BJ (cell line): ENCODE data around the gene DIS3L2. TPM values are rescaled to one million over a fixed set of nuclear protein-coding genes. Genes with fewer than 3 reads are reported as not detected.

Experiments used
- CTCF ChIA-PET: fragments of 350-600 bp; formaldehyde crosslinking; extraction: SDS; loops from one replicate; lab custom pipeline; 2021; ENCODE audit warnings: antibody characterized with exemption, inconsistent platforms; lab: Yijun Ruan, JAX
- POLR2A ChIA-PET: fragments of 300-600 bp; sonication (Branson Sonifier 250); formaldehyde crosslinking; extraction: SDS; loops from one replicate; lab custom pipeline; 2021; ENCODE audit warnings: antibody characterized with exemption; lab: Charles Lee
- DNase-seq: peaks from one replicate; pipeline ENCODE4 v3.0.0-alpha.2; 2011; ENCODE audit warnings: low read depth
- H3K27me3 ChIP-seq: 2 replicates; pipeline ENCODE4 v1.6.0; 2011; ENCODE audit warnings: low read length; ENCODE audit not compliant: control insufficient read depth, insufficient read depth
- H3K36me3 ChIP-seq: 2 replicates; pipeline ENCODE4 v1.5.1; 2011; ENCODE audit warnings: low read length; ENCODE audit not compliant: control insufficient read depth, insufficient read depth
- H3K4me3 ChIP-seq: 2 replicates; pipeline ENCODE4 v1.5.1; 2011; ENCODE audit warnings: low read depth, mild to moderate bottlenecking, control low read depth, low read length
- polyA plus RNA-seq: library from polyadenylated mRNA; depleted of rRNA; stranded (reverse); fragments of >200 nt; gene quantifications from 2 replicates; pipeline ENCODE4 v1.2.3, GENCODE V29; 2011
- TF ChIP-seq, protein P1 (sequence below): IDR thresholded peaks from 2 replicates; pipeline ENCODE4 v1.5.1; 2011; ENCODE audit warnings: low read depth, mild to moderate bottlenecking, control low read depth, inconsistent platforms, low read length, moderate library complexity; ENCODE audit not compliant: insufficient read depth

Gene DIS3L2
- polyA plus RNA-seq, 1 experiment = 12.4 TPM

DNA sequence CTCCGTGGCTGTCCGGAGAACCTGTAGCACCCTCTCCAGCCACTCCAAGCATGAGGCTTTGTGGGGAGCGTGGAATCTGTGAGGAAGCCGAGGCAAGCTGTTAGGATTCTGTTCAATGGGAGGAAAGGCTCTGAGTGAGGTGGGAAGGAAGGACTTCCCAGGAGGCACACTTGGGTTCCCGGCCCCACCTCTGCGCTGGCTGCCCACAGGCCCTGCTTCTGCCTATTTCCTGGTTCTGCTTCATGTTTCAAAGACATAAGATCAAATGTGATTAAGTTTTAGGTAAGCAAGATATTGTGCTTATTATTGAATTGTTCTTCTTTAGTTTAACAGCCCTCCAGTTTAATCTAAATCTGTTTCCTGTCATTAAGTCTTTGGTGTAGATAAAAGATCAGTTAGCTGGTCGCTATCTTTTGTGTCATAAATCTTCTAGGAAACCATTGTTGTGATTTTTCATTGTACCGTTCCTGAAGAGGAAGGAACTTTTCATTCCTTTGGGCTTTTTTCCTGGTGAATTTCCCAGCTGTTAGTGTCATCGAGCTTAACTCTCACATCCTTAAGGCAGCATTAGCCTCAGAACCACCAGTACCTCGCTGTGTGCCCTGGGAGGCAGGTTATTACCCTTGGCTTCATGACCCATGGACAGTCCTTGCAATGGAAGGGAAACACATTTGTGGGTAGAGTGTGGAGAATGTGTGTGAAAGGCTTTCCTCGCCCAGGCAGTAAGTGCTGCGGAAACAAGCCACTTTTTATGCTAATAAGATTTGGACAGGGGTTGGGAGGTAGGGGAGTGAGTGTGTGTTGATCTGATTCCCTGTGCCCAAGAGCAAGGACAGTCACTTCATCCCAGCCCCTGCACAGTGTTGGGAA lies 355.2 kb downstream of the DIS3L2 start:
- Histone ChIP-seq H3K36me3 (0 out of 2 replicates have a peak, but pooled peaks cover 1% of the 10 kb centered on the region), H3K27me3 (no peaks in the 10 kb centered on the region), H3K4me3 (no peak overlapping the region)
- TF ChIP-seq, protein P1, sequence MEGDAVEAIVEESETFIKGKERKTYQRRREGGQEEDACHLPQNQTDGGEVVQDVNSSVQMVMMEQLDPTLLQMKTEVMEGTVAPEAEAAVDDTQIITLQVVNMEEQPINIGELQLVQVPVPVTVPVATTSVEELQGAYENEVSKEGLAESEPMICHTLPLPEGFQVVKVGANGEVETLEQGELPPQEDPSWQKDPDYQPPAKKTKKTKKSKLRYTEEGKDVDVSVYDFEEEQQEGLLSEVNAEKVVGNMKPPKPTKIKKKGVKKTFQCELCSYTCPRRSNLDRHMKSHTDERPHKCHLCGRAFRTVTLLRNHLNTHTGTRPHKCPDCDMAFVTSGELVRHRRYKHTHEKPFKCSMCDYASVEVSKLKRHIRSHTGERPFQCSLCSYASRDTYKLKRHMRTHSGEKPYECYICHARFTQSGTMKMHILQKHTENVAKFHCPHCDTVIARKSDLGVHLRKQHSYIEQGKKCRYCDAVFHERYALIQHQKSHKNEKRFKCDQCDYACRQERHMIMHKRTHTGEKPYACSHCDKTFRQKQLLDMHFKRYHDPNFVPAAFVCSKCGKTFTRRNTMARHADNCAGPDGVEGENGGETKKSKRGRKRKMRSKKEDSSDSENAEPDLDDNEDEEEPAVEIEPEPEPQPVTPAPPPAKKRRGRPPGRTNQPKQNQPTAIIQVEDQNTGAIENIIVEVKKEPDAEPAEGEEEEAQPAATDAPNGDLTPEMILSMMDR = no peak
- DNase-seq = no peak
- CTCF ChIA-PET = interaction anchor here (1.0 to 3.3 kb wide), 5 partner anchors 10 to 396 kb away, joined by 3 to 12 read pairs (median 3); no protein-coding TSS in a partner anchor
- POLR2A ChIA-PET = no interaction called here

DNA sequence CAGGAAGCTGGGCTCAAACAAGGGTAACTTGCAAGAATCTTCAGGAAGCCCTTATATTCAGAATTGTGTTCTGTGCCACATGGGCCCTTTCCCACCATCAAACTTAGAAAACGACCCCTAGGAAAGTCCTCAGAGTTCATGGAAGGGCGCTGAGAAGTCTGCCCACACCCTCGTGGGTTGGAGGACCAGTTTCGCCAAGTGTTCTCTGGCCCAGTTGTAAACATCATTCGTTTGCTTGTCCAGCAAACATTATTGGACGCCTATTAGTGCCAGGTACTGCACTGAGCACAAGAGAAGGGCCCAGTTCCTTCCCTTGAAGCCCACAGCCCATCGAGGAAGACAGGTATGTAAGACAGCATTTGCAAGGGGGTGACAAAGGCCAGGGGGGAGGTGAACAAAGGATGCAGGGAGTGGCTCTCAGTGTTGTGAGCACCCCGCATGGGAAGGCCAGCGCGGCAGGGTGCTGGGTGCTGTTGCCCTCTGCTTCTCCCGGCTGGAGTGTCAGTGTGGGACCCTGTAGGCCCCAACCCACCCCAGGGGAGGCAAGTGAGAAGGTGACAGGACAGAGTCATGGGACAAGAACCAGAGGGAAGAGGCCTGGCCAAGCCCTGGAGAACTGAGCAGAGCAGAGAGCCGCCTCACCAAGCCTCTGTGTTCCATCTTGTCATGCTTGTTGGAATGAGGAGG lies 356.8 kb downstream of the DIS3L2 start:
- POLR2A ChIA-PET = no interaction called here
- 0 out of 2 replicates have a peak, but pooled peaks cover 1% of the 10 kb centered on the region for H3K36me3 ChIP-seq
- CTCF ChIA-PET = interaction anchor here (1.4 to 3.3 kb wide), 3 partner anchors 8 to 393 kb away, joined by 3 to 12 read pairs (median 10); no protein-coding TSS in a partner anchor
- TF ChIP-seq, protein P1 = no peak
- no peaks in the 10 kb centered on the region for H3K27me3 ChIP-seq
- no peak for DNase-seq
- H3K4me3 ChIP-seq = no peak overlapping the region

DNA sequence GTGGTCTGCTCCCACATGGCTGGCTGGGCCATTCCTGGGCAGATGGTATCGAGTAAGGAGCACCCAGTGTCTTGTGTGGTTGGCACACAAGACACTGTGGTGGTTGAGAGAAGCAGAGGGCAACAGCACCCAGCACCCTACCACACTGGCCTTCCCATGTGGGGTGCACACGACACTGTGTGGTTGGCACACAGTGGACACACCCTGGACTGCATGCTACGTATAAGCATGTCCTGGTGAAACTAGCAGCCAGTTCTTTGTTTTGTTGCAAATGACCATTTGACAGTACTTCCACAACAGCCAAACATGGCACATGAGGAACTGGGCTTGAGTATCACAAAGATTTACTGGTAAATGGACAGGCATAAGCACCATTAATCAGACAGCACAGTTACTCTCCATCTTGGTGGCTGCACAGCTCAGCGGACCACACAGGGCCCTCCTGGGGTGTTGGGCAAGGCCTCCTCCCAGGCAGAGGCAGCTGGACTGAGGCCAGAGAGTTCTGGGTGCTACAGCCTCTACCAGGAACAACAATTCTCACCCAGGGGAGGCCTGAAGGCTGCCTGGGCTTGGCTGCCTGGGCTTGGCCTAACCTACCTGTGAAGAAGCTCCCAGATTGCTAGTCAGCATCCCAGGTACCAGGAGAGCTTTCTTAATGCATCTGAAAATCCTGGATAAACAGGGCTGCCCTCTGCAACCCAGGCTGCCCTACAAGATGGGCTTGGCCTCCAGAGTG lies 357.7 kb downstream of the DIS3L2 start:
- CTCF ChIA-PET = interaction anchor here (1.2 kb wide), 1 partner anchor 16 kb away, joined by 3 read pairs; no protein-coding TSS in a partner anchor
- TF ChIP-seq, protein P1 = no peak

DNA sequence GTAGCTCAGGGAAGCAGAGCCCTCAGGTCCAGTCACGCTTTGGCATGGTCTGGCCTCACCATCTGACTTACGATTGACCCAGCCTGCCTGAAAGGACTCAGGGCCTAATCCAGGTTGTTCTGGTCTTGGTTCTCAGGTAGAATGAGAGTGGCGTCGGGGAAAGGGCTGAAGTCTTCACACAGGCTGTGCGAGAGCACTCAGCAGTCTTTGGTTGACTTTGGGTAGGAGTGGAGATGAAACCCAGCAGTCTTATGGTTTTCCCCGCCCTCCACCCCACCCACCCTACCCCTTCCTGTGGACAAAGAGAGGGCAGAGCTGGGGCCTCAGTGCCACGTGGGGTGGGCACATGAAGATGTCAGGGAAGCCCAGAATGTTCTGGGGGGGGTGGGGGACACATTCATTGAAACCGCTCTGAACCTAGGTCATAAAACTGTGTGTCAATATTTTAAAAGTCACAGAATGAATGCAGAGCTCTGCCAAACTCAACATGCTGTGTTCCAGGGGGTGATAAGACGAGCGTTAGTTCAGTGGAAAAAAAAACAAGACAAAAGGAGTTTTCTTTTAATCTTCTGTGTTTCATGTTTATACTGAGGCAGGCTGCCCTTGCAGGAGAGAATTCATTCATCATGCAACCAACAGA lies 358.4 kb downstream of the DIS3L2 start:
- no peak for DNase-seq
- TF ChIP-seq, protein P1 = no peak
- no peak overlapping the region for H3K4me3 ChIP-seq
- H3K27me3 ChIP-seq = no peaks in the 10 kb centered on the region
- H3K36me3 ChIP-seq = 0 out of 2 replicates have a peak, but pooled peaks cover 1% of the 10 kb centered on the region
- ChIA-PET POLR2A (no interaction called here), CTCF (interaction anchor here (1.2 to 11.7 kb wide), 3 partner anchors 16 to 395 kb away, joined by 3 to 186 read pairs (median 7); partner anchors contain the start of gene NPPC)

More for the DNA sequence above, 357.7 kb downstream of the DIS3L2 start:
- H3K27me3 ChIP-seq = no peaks in the 10 kb centered on the region
- DNase-seq = no peak
- POLR2A ChIA-PET = no interaction called here
- H3K4me3 ChIP-seq = no peak overlapping the region
- H3K36me3 ChIP-seq = 0 out of 2 replicates have a peak, but pooled peaks cover 1% of the 10 kb centered on the region
